HEK293 (cell line): Measurements from ENCODE around the gene VPS13D.

Experiments used
- CTCF ChIA-PET: fragments of 350-600 bp; formaldehyde crosslinking; extraction: SDS; loops from one replicate; lab custom pipeline; 2021; ENCODE audit warnings: antibody characterized with exemption; lab: Yijun Ruan, JAX
- POLR2A ChIA-PET: fragments of 300-600 bp; formaldehyde crosslinking; extraction: SDS; loops from one replicate; lab custom pipeline; 2020; ENCODE audit warnings: antibody characterized with exemption, inconsistent platforms; lab: Yijun Ruan, JAX
- H3K27ac ChIP-seq: fragments of 200-500 bp; sonication (Bioruptor generic); 2 replicates; pipeline ENCODE4 v1.5.1; 2014; ENCODE audit warnings: low read depth, low read length, control low read depth, inconsistent platforms; ENCODE audit errors: extremely low read depth
- H3K36me3 ChIP-seq, 2 experiments: fragments of 200-500 bp in 1 of 2; sonication (Bioruptor generic) in 1 of 2; 1 replicate in 1 of 2; 2 replicates in 1 of 2; pipeline ENCODE4 v1.5.1; 2014 to 2017; ENCODE audit warnings: inconsistent platforms in 2 of 2, low read length in 2 of 2; ENCODE audit not compliant: control insufficient read depth in 2 of 2, insufficient read depth in 1 of 2
- H3K4me1 ChIP-seq: fragments of 200-500 bp; sonication (Bioruptor generic); 2 replicates; pipeline ENCODE4 v1.5.1; 2014; ENCODE audit warnings: mild to moderate bottlenecking, low read length, inconsistent platforms; ENCODE audit not compliant: control insufficient read depth, insufficient read depth
- H3K4me3 ChIP-seq: 2 replicates; pipeline ENCODE4 v1.5.1; 2011; ENCODE audit warnings: low read depth, mild to moderate bottlenecking, control low read depth, low read length, moderate library complexity
- H3K9me3 ChIP-seq: fragments of 200-500 bp; sonication (Bioruptor generic); 2 replicates; pipeline ENCODE4 v1.5.1; 2014; ENCODE audit warnings: low read depth, low read length, inconsistent platforms; ENCODE audit not compliant: control insufficient read depth, insufficient read depth
- GFI1B ChIP-seq: fragments of 450-650 bp; formaldehyde crosslinking; IDR thresholded peaks from 2 replicates; pipeline ENCODE4 v1.5.1; 2016; ENCODE audit warnings: missing biosample characterization, missing genetic modification characterization
- GLIS1 ChIP-seq: fragments of 450-650 bp; formaldehyde crosslinking; IDR thresholded peaks from 2 replicates; pipeline ENCODE4 v1.5.1; 2016; ENCODE audit warnings: missing biosample characterization, missing genetic modification characterization
- GLIS2 ChIP-seq: fragments of 450-650 bp; formaldehyde crosslinking; IDR thresholded peaks from 2 replicates; pipeline ENCODE4 v1.5.1; 2016; ENCODE audit warnings: missing biosample characterization, missing genetic modification characterization
- KLF1 ChIP-seq: fragments of 450-650 bp; formaldehyde crosslinking; IDR thresholded peaks from 2 replicates; pipeline ENCODE4 v1.5.1; 2016; ENCODE audit warnings: missing biosample characterization, missing genetic modification characterization
- REPIN1 ChIP-seq: fragments of 450-650 bp; formaldehyde crosslinking; IDR thresholded peaks from 2 replicates; pipeline ENCODE4 v1.5.1; 2017; ENCODE audit warnings: missing biosample characterization, missing genetic modification characterization, low read depth
- ZBTB17 ChIP-seq: fragments of 450-650 bp; formaldehyde crosslinking; IDR thresholded peaks from 2 replicates; pipeline ENCODE4 v1.5.1; 2016; ENCODE audit warnings: missing biosample characterization, missing genetic modification characterization
- ZIC2 ChIP-seq: fragments of 450-650 bp; formaldehyde crosslinking; IDR thresholded peaks from 2 replicates; pipeline ENCODE4 v1.5.1; 2016; ENCODE audit warnings: missing biosample characterization, missing genetic modification characterization
- ZNF211 ChIP-seq: fragments of 450-650 bp; formaldehyde crosslinking; IDR thresholded peaks from 2 replicates; pipeline ENCODE4 v1.5.1; 2016; ENCODE audit warnings: low read depth, missing biosample characterization, missing genetic modification characterization
- ZNF223 ChIP-seq: fragments of 450-650 bp; formaldehyde crosslinking; IDR thresholded peaks from 2 replicates; pipeline ENCODE4 v1.5.1; 2016; ENCODE audit warnings: missing biosample characterization, missing genetic modification characterization
- ZNF335 ChIP-seq: fragments of 450-650 bp; formaldehyde crosslinking; conservative IDR thresholded peaks from 2 replicates; pipeline ENCODE4 v1.5.1; 2016; ENCODE audit warnings: missing biosample characterization, missing genetic modification characterization
- ZNF366 ChIP-seq: fragments of 450-650 bp; formaldehyde crosslinking; conservative IDR thresholded peaks from 2 replicates; pipeline ENCODE4 v1.5.1; 2016; ENCODE audit warnings: missing biosample characterization, missing genetic modification characterization
- ZNF423 ChIP-seq: fragments of 450-650 bp; formaldehyde crosslinking; IDR thresholded peaks from 2 replicates; pipeline ENCODE4 v1.5.1; 2016; ENCODE audit warnings: missing biosample characterization, missing genetic modification characterization
- ZNF510 ChIP-seq: fragments of 450-650 bp; formaldehyde crosslinking; IDR thresholded peaks from 2 replicates; pipeline ENCODE4 v1.5.1; 2018; ENCODE audit warnings: mild to moderate bottlenecking, missing genetic modification characterization, missing biosample characterization; ENCODE audit not compliant: insufficient replicate concordance
- ZNF629 ChIP-seq: fragments of 450-650 bp; formaldehyde crosslinking; IDR thresholded peaks from 2 replicates; pipeline ENCODE4 v1.5.1; 2017; ENCODE audit warnings: missing biosample characterization, missing genetic modification characterization
- ZNF658 ChIP-seq: fragments of 450-650 bp; formaldehyde crosslinking; IDR thresholded peaks from 2 replicates; pipeline ENCODE4; 2016; ENCODE audit warnings: missing biosample characterization, missing genetic modification characterization
- ZNF785 ChIP-seq: fragments of 450-650 bp; formaldehyde crosslinking; IDR thresholded peaks from 2 replicates; pipeline ENCODE4 v1.5.1; 2016; ENCODE audit warnings: missing biosample characterization, missing genetic modification characterization
- ZSCAN23 ChIP-seq: fragments of 450-650 bp; formaldehyde crosslinking; IDR thresholded peaks from 2 replicates; pipeline ENCODE4 v1.5.1; 2016; ENCODE audit warnings: missing biosample characterization, missing genetic modification characterization
- TF ChIP-seq, protein P1 (sequence below): fragments of 450-650 bp; formaldehyde crosslinking; IDR thresholded peaks from 2 replicates; pipeline ENCODE4 v1.5.1; 2016; ENCODE audit warnings: missing biosample characterization, missing genetic modification characterization
- TF ChIP-seq, protein P2 (sequence below): fragments of 450-650 bp; formaldehyde crosslinking; IDR thresholded peaks from 2 replicates; pipeline ENCODE4 v1.5.1; 2017; ENCODE audit warnings: missing biosample characterization, missing genetic modification characterization
- TF ChIP-seq, protein P3 (sequence below): fragments of 450-650 bp; IDR thresholded peaks from 2 replicates; pipeline ENCODE4 v1.5.1; 2018; ENCODE audit warnings: missing biosample characterization, missing genetic modification characterization

VPS13D gene

DNA sequence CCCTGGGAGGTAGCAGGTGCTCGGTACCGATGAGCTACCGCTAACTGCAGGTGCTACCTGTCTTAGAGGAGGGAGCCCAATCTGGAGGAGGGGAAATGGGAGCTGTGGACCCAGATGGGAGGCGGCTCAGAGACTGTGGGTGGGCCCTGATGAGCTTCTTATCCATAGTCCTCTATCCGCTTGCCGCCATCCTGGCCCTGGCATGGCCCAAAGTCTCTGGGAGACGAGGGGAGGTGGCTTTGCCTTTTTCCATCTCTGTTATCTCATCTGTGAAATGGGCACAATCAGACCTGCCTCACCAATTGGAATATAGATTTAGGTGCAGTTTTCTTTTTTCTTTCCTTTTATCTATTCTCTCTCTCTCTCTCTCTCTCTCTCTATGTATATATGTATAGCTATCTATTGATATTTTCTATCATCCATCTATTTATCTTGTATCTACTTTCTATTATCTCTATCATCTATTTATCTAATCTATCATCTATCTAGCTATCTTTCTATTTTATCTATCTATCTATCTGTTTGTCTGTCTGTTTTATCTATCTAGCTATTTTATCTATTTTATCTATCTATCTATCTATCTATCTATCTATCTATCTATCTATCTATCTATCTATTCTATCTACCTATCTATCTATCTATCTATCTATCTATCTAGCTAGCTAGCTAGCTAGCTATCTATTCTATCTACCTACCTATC lies 46.6 kb upstream of the VPS13D start:
- Histone ChIP-seq H3K4me3 (no peak overlapping the region), H3K4me1 (no peaks in the 10 kb centered on the region)
- TF ChIP-seq ZBTB17 (tag by site-specific recombination): peak; percentile 52; the same call in 1 of the 2 replicates
- TF ChIP-seq ZNF366 (tag by site-specific recombination): peak; percentile 73
- TF ChIP-seq, protein P1, sequence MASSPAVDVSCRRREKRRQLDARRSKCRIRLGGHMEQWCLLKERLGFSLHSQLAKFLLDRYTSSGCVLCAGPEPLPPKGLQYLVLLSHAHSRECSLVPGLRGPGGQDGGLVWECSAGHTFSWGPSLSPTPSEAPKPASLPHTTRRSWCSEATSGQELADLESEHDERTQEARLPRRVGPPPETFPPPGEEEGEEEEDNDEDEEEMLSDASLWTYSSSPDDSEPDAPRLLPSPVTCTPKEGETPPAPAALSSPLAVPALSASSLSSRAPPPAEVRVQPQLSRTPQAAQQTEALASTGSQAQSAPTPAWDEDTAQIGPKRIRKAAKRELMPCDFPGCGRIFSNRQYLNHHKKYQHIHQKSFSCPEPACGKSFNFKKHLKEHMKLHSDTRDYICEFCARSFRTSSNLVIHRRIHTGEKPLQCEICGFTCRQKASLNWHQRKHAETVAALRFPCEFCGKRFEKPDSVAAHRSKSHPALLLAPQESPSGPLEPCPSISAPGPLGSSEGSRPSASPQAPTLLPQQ (tag by site-specific recombination): no peak
- TF ChIP-seq, all 188 proteins: peak for 2
- POLR2A ChIA-PET: interaction anchor here (1.3 kb wide), 1 partner anchor 22 kb away, joined by 5 read pairs; no protein-coding TSS in a partner anchor
- CTCF ChIA-PET: interaction anchor here (0.6 to 1.4 kb wide), 6 partner anchors 13 to 65 kb away, joined by 3 to 6 read pairs (median 3); no protein-coding TSS in a partner anchor
- no peak overlapping the region for H3K27ac ChIP-seq
- H3K36me3 ChIP-seq: no peaks in the 10 kb centered on the region
- no peaks in the 10 kb centered on the region for H3K9me3 ChIP-seq

DNA sequence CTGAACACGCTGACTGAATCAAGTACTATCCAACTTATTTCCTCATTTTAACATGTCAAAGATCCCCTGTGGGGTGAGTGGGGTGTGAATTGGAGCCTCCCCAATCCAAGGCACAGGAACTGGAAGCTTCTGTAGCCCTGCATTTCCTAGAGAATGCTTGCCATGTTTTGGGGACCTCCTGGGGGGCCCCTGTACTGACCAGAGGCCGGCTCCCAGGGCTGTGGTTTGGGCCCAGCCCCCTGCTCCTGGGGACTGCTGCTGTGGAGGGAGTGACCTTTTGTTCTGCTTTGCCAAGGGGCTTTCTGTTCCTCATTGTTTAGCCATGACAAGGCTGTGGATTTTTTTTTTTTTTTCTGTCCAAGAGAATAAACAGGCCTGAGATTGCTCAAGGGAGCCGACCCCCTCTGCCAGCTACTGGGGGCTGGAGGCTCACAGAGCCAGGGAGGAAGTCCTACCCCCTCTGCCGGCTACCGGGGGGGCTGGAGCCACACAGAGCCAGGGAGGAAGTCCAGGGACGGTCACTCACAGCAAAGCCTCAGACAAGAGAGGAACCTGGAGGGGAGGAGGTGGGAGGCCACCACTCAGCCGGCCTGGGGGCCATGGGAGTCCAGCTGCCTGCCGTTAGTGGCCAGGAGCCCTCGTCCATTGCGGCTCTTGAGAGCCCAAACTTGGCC lies 45.7 kb upstream of the VPS13D start:
- H3K9me3 ChIP-seq: no peaks in the 10 kb centered on the region
- POLR2A ChIA-PET: no interaction called here
- TF ChIP-seq ZNF785 (tag by site-specific recombination) (no peak), GLIS1 (tag by site-specific recombination) (peak; percentile 17; the same call in 1 of the 2 replicates), GLIS2 (tag by site-specific recombination) (peak; percentile 56; the same call in 1 of the 2 replicates), KLF1 (no peak), ZNF335 (no peak), REPIN1 (tag by site-specific recombination) (no peak), ZNF223 (tag by site-specific recombination) (no peak), ZIC2 (0 out of 2 replicates have a peak, but pooled peaks have one; percentile 17), ZSCAN23 (tag by site-specific recombination) (no peak), ZNF423 (tag by site-specific recombination) (no peak), ZNF629 (no peak), ZNF510 (tag by site-specific recombination) (no peak), ZNF211 (tag by site-specific recombination) (no peak), GFI1B (no peak), ZNF658 (tag by site-specific recombination) (no peak)
- TF ChIP-seq, protein P2, sequence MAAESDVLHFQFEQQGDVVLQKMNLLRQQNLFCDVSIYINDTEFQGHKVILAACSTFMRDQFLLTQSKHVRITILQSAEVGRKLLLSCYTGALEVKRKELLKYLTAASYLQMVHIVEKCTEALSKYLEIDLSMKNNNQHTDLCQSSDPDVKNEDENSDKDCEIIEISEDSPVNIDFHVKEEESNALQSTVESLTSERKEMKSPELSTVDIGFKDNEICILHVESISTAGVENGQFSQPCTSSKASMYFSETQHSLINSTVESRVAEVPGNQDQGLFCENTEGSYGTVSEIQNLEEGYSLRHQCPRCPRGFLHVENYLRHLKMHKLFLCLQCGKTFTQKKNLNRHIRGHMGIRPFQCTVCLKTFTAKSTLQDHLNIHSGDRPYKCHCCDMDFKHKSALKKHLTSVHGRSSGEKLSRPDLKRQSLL (tag by site-specific recombination): no peak
- TF ChIP-seq, protein P3, sequence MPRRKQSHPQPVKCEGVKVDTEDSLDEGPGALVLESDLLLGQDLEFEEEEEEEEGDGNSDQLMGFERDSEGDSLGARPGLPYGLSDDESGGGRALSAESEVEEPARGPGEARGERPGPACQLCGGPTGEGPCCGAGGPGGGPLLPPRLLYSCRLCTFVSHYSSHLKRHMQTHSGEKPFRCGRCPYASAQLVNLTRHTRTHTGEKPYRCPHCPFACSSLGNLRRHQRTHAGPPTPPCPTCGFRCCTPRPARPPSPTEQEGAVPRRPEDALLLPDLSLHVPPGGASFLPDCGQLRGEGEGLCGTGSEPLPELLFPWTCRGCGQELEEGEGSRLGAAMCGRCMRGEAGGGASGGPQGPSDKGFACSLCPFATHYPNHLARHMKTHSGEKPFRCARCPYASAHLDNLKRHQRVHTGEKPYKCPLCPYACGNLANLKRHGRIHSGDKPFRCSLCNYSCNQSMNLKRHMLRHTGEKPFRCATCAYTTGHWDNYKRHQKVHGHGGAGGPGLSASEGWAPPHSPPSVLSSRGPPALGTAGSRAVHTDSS (tag by site-specific recombination): no peak
- no peaks in the 10 kb centered on the region for H3K4me1 ChIP-seq
- no peaks in the 10 kb centered on the region for H3K36me3 ChIP-seq
- CTCF ChIA-PET: no interaction called here
- H3K4me3 ChIP-seq: no peak overlapping the region
- no peak overlapping the region for H3K27ac ChIP-seq
